Chondrocyte (in vitro differentiated cells): ENCODE data around the gene DDIT4. TPM values are rescaled to one million over a fixed set of nuclear protein-coding genes. Genes with fewer than 3 reads are reported as not detected.
A peak's percentile ranks its signal among the peaks of the same experiment; 100 is the strongest.
"Not testable (repeated sequence)": the region's sequence is repeated elsewhere in the genome, so short reads cannot be mapped to it uniquely, and the experiment has no call there.

ENCODE experiments used
- DNase-seq: peaks from one replicate; pipeline ENCODE4 v3.0.0; 2021; ENCODE audit warnings: mixed read lengths, low spot score
- H3K27ac Mint-ChIP-seq: one replicate; pipeline ENCODE4 v1.8.0; 2021; ENCODE audit warnings: mild to moderate bottlenecking, moderate library complexity, mixed read lengths; ENCODE audit not compliant: unreplicated experiment
- H3K27me3 Mint-ChIP-seq: 2 replicates; pipeline ENCODE4 v1.8.0; 2021; ENCODE audit warnings: low read depth, mixed read lengths
- H3K36me3 Mint-ChIP-seq: 2 replicates; pipeline ENCODE4 v1.8.0; 2021; ENCODE audit warnings: low read depth, mixed read lengths
- H3K4me1 Mint-ChIP-seq: 2 replicates; pipeline ENCODE4 v1.8.0; 2021; ENCODE audit warnings: low read depth, mild to moderate bottlenecking, mixed read lengths
- H3K4me3 Mint-ChIP-seq: one replicate; pipeline ENCODE4 v1.8.0; 2021; ENCODE audit warnings: mild to moderate bottlenecking, moderate library complexity, mixed read lengths; ENCODE audit not compliant: unreplicated experiment
- H3K9me3 Mint-ChIP-seq: 2 replicates; pipeline ENCODE4 v1.8.0; 2021; ENCODE audit warnings: low read depth, mixed read lengths
- long read RNA-seq: library from polyadenylated mRNA; stranded (forward); transcript quantifications from one replicate; pipeline ENCODE4 v2.0.0, GENCODE V29; 2021
- total RNA-seq: library from RNA; stranded (reverse); gene quantifications from 3 replicates; pipeline ENCODE4 v1.2.1, GENCODE V29; 2021
- TF ChIP-seq, protein P1 (sequence below): fragments of 200-600 bp; sonication (generic); IDR thresholded peaks from 2 replicates; pipeline ENCODE4 v1.5.0; 2021; ENCODE audit warnings: antibody characterized with exemption, mild to moderate bottlenecking, moderate library complexity

The DDIT4 gene, protein sequence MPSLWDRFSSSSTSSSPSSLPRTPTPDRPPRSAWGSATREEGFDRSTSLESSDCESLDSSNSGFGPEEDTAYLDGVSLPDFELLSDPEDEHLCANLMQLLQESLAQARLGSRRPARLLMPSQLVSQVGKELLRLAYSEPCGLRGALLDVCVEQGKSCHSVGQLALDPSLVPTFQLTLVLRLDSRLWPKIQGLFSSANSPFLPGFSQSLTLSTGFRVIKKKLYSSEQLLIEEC
- total RNA-seq, result 68.5 to 241 TPM (median 227 TPM) in 3 replicates
- long read RNA-seq, transcript DDIT4-203 (2 exons, 753 nt), result minor isoform, 7 of 338 reads
- long read RNA-seq, transcript DDIT4-201 (3 exons, 1,748 nt), result major isoform, 311 of 338 reads
- long read RNA-seq, partial matches to known transcripts, result 0 of 338 reads
- long read RNA-seq, other reads (novel, unspliced or antisense), result 16 of 338 reads

DNA sequence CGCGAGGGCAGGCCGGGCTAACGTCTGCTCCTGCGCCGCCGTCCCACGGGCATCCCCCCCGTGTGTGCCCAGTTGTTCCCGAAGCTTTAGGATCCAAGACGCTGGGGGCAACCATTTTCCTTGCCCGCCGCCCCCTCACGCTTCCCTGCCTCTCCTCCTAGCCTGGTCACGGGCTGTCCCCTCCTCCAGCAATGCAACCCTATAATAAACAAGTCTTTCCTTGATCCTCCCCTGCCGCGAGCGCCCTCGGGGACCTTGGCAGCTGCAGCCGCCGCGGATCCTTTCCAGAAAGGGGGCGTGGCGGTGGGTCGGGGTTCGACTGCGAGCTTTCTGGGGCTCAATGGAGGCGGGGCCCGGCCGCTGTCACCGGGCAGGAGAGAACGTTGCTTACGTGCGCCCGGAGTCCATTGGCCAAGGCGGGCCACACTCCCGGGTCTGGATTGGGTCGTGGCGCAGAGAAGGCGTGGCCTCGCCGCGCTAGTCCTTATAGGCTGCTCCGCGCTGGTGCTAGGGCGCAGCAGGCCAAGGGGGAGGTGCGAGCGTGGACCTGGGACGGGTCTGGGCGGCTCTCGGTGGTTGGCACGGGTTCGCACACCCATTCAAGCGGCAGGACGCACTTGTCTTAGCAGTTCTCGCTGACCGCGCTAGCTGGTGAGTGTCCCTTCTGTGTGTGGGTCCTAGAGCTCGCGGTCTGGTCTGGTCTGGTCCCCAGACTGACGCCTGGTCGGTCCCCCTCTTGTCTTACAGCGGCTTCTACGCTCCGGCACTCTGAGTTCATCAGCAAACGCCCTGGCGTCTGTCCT is at the start of gene DDIT4:
Gene DDIT4, plus strand, starts transcription at position 515 of the 803 bp plus-strand sequence. CDS start 293 bp downstream, outside the sequence.
- Mint-ChIP-seq H3K9me3 (no peaks in the 10 kb centered on the region), H3K27me3 (no peaks in the 10 kb centered on the region), H3K27ac (peak within 1 kb of the TSS; percentile 100), H3K4me1 (peaks cover 45% of the 10 kb centered on the region), H3K36me3 (peaks cover 20% of the 10 kb centered on the region), H3K4me3 (peak within 1 kb of the TSS; percentile 88)
- peak; percentile 99 for DNase-seq
- TF ChIP-seq, protein P1, sequence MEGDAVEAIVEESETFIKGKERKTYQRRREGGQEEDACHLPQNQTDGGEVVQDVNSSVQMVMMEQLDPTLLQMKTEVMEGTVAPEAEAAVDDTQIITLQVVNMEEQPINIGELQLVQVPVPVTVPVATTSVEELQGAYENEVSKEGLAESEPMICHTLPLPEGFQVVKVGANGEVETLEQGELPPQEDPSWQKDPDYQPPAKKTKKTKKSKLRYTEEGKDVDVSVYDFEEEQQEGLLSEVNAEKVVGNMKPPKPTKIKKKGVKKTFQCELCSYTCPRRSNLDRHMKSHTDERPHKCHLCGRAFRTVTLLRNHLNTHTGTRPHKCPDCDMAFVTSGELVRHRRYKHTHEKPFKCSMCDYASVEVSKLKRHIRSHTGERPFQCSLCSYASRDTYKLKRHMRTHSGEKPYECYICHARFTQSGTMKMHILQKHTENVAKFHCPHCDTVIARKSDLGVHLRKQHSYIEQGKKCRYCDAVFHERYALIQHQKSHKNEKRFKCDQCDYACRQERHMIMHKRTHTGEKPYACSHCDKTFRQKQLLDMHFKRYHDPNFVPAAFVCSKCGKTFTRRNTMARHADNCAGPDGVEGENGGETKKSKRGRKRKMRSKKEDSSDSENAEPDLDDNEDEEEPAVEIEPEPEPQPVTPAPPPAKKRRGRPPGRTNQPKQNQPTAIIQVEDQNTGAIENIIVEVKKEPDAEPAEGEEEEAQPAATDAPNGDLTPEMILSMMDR, result no peak

DNA sequence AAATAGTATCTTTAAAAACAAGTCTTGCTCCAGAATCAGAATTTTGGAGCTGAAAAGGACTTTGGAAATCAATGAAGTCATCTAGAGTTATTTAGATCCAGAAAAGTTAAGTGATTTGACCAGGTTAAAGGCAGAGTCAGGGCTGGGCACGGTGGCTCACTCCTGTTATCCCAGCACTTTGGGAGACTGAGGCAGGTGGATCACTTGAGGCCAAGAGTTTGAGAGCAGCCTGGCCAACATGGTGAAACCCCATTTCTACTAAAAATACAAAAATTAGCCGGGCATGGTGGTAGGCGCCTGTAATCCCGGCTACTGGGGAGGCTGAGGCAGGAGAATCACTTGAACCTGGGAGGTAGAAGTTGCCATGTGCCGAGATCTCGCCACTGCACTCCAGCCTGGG is 49.5 kb upstream of the DDIT4 start:
- not testable (repeated sequence) for H3K4me3 Mint-ChIP-seq

DNA sequence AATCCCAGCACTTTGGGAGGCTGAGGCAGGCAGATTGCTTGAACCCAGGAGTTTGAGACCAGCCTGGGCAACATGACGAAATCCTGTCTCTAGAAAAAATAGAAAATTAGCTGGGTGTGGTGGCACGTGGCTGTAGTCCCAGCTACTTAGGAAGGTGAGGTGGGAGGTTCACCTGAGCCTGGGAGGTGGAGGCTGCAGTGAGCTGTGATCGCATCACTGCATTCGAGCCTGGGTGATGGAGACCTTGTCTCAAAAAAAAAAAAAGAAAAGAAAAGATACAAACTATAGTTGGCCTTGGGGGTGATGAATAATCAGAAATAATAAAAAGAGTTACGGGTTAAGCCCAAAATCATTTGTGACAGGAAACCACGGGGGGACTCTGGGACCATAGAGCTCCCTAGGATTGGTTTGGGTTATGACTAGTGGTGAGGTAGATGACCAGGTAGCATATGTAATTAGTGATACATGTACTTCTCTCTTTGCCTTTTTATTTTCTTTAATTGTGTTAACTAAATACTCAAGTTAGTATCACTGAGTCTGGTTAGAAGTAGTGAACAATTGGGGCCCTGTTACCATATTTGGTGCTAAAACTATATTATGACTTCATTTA is 47.2 kb upstream of the DDIT4 start:
- Mint-ChIP-seq H3K4me1 (peaks cover 32% of the 10 kb centered on the region), H3K36me3 (peaks cover 2% of the 10 kb centered on the region), H3K27ac (no peak overlapping the region), H3K27me3 (no peaks in the 10 kb centered on the region), H3K4me3 (no peak overlapping the region), H3K9me3 (no peaks in the 10 kb centered on the region)
- no peak for DNase-seq
- TF ChIP-seq, protein P1, result no peak

More for the DNA sequence above, 49.5 kb upstream of the DDIT4 start:
- peaks cover 17% of the 10 kb centered on the region for H3K4me1 Mint-ChIP-seq
- DNase-seq, H3K9me3 Mint-ChIP-seq, H3K27ac Mint-ChIP-seq, H3K36me3 Mint-ChIP-seq, H3K27me3 Mint-ChIP-seq: not testable (repeated sequence)

DNA sequence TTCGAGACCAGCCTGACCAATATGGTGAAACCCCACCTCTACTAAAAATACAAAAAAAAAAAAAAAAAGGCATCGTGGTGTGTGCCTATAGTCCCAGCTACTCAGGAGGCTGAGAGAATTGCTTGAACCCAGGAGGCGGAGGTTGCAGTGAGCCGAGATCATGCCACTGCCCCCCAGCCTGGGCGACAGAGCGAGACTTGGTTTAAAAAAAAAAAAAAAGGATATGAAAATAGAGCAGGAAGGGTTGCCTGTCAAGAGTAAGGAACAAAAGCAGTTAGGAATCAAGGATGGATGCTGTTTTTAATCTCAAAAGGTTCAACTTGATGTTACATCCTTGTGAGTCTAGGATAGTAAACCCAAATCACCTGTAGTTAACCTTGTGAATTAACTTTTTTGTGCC is 45.9 kb upstream of the DDIT4 start:
- TF ChIP-seq, protein P1, result no peak
- H3K27ac Mint-ChIP-seq, result no peak overlapping the region
- no peaks in the 10 kb centered on the region for H3K9me3 Mint-ChIP-seq
- peaks cover 3% of the 10 kb centered on the region for H3K36me3 Mint-ChIP-seq
- H3K4me3 Mint-ChIP-seq, result no peak overlapping the region
- no peak for DNase-seq
- no peaks in the 10 kb centered on the region for H3K27me3 Mint-ChIP-seq
- peaks cover 30% of the 10 kb centered on the region for H3K4me1 Mint-ChIP-seq

DNA sequence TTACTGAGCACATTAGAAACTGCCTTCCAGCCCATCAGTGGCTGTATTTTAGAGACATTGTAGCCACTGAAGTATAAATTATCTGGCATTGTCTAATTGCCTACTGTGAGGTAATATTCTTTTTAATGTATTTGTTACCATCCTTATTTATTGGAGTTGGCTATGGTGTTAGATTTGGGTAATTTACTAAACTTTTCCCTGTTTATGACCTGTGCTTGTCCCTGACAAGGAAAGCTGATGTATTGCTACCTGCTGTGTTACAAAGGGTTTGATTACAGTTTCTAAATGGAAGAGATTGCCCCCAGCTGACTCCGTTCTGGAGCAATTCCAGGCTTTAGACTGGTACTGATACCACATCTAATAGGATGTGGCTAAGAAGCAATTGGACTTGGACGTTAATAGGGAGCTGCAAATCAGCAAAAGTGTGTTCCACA is 45.4 kb upstream of the DDIT4 start:
- no peaks in the 10 kb centered on the region for H3K9me3 Mint-ChIP-seq
- DNase-seq, result no peak
- H3K27me3 Mint-ChIP-seq, result no peaks in the 10 kb centered on the region
- H3K4me1 Mint-ChIP-seq, result peaks cover 30% of the 10 kb centered on the region
- H3K36me3 Mint-ChIP-seq, result peaks cover 7% of the 10 kb centered on the region
- TF ChIP-seq, protein P1, result no peak
- no peak overlapping the region for H3K4me3 Mint-ChIP-seq
- peak overlapping the region; percentile 17 for H3K27ac Mint-ChIP-seq
